SK-N-SH (cell line): ENCODE measurements around the gene LAMB1. TPM values are rescaled to one million over a fixed set of nuclear protein-coding genes. Genes with fewer than 3 reads are reported as not detected.

Source experiments
- CTCF ChIA-PET: fragments of 300-600, 350-600 bp; formaldehyde crosslinking; extraction: SDS; loops from one replicate; lab custom pipeline; 2021; lab: Yijun Ruan, JAX
- POLR2A ChIA-PET: fragments of 350-600 bp; sonication (Branson Sonifier 250); formaldehyde crosslinking; extraction: SDS; loops from one replicate; lab custom pipeline; 2020; ENCODE audit warnings: antibody characterized with exemption, inconsistent platforms; lab: Yijun Ruan, JAX
- DNase-seq: peaks from one replicate; pipeline ENCODE4 v3.0.0; 2012
- H2AFZ ChIP-seq: fragments of 200-600 bp; sonication (generic); 2 replicates; pipeline ENCODE4 v1.8.1; 2016; ENCODE audit warnings: antibody characterized with exemption, mild to moderate bottlenecking, low read depth
- H3F3A ChIP-seq: fragments of 200-600 bp; sonication (generic); replicated peaks from 2 replicates; pipeline ENCODE3; 2016; ENCODE audit warnings: antibody characterized with exemption, mild to moderate bottlenecking; ENCODE audit not compliant: insufficient read depth
- H3K27ac ChIP-seq, 2 experiments: fragments of 200-500 bp in 1 of 2; fragments of 200-600 bp in 1 of 2; sonication (Bioruptor generic) in 1 of 2; sonication (generic), shearing (Covaris generic) in 1 of 2; 2 replicates each; pipeline versions ENCODE4 v1.5.1 to v1.6.1; 2014 to 2016; ENCODE audit warnings: low read depth in 2 of 2, inconsistent platforms in 1 of 2, low read length in 1 of 2, mild to moderate bottlenecking in 1 of 2, mixed read lengths in 1 of 2
- H3K27me3 ChIP-seq: fragments of 200-600 bp; sonication (generic), shearing (Covaris generic); 2 replicates; pipeline ENCODE4 v1.6.1; 2016; ENCODE audit warnings: mixed run types; ENCODE audit not compliant: insufficient read depth
- H3K36me3 ChIP-seq, 2 experiments: fragments of 200-500 bp in 1 of 2; fragments of 200-600 bp in 1 of 2; sonication (Bioruptor generic) in 1 of 2; sonication (generic) in 1 of 2; replicated peaks in 1 of 2; 2 replicates each; pipeline versions ENCODE3 to v1.5.1; 2014 to 2016; ENCODE audit warnings: low read length in 1 of 2, mild to moderate bottlenecking in 1 of 2; ENCODE audit not compliant: insufficient read depth in 2 of 2, control insufficient read depth in 1 of 2
- H3K4me1 ChIP-seq, 2 experiments: fragments of 200-500 bp in 1 of 2; fragments of 200-600 bp in 1 of 2; sonication (Bioruptor generic) in 1 of 2; sonication (generic), shearing (Covaris generic) in 1 of 2; 2 replicates each; pipeline versions ENCODE4 v1.5.1 to v1.6.1; 2014 to 2016; ENCODE audit warnings: low read depth in 1 of 2, low read length in 1 of 2, mixed run types in 1 of 2; ENCODE audit not compliant: insufficient read depth in 2 of 2, control insufficient read depth in 1 of 2
- H3K4me2 ChIP-seq: fragments of 200-600 bp; sonication (generic), shearing (Covaris generic); 2 replicates; pipeline ENCODE4 v1.6.1; 2017; ENCODE audit warnings: mixed run types
- H3K4me3 ChIP-seq, 2 experiments: fragments of 200-500 bp in 1 of 2; fragments of 200-600 bp in 1 of 2; sonication (Bioruptor generic) in 1 of 2; sonication (generic), shearing (Covaris generic) in 1 of 2; 2 replicates each; pipeline versions ENCODE4 v1.5.1 to v1.8.1; 2014 to 2016; ENCODE audit warnings: low read depth in 2 of 2, inconsistent platforms in 1 of 2, low read length in 1 of 2, mild to moderate bottlenecking in 1 of 2, mixed read lengths in 1 of 2, moderate library complexity in 1 of 2
- H3K79me2 ChIP-seq: fragments of 200-600 bp; sonication (generic); 2 replicates; pipeline ENCODE4 v1.8.1; 2017; ENCODE audit warnings: mild to moderate bottlenecking; ENCODE audit not compliant: insufficient read depth
- H3K9ac ChIP-seq: fragments of 200-600 bp; sonication (generic); 2 replicates; pipeline ENCODE4 v1.6.1; 2017; ENCODE audit warnings: mixed run types
- H3K9me2 ChIP-seq: fragments of 200-600 bp; sonication (generic); 2 replicates; pipeline ENCODE4 v1.6.1; 2017; ENCODE audit warnings: mixed run types
- H3K9me3 ChIP-seq: fragments of 200-600 bp; sonication (generic); 2 replicates; pipeline ENCODE4 v1.6.1; 2017; ENCODE audit warnings: mixed run types, mild to moderate bottlenecking, moderate library complexity
- H4K20me1 ChIP-seq: fragments of 200-600 bp; sonication (generic); 2 replicates; pipeline ENCODE4 v1.6.1; 2017; ENCODE audit warnings: mild to moderate bottlenecking, mixed run types; ENCODE audit not compliant: insufficient read depth
- ELF1 ChIP-seq: IDR thresholded peaks from 2 replicates; pipeline ENCODE4 v1.4.0; 2012
- EP300 ChIP-seq, 2 experiments: IDR thresholded peaks; 2 replicates each; pipeline versions ENCODE4 v1.4.0 to v1.6.1; 2012; ENCODE audit warnings: borderline replicate concordance in 1 of 2, low read depth in 1 of 2, low read length in 1 of 2
- FOSL2 ChIP-seq: IDR thresholded peaks from 2 replicates; pipeline ENCODE4 v1.4.0; 2012; ENCODE audit warnings: low read depth, mild to moderate bottlenecking, moderate library complexity, borderline replicate concordance
- JUND ChIP-seq: IDR thresholded peaks from 2 replicates; pipeline ENCODE4 v1.4.0; 2012
- MEF2A ChIP-seq: IDR thresholded peaks from 2 replicates; pipeline ENCODE4 v1.4.0; 2012; ENCODE audit warnings: low read depth, borderline replicate concordance
- NFIC ChIP-seq: IDR thresholded peaks from 2 replicates; pipeline ENCODE4 v1.4.0; 2012; ENCODE audit warnings: borderline replicate concordance
- PBX3 ChIP-seq: IDR thresholded peaks from 2 replicates; pipeline ENCODE4; 2012
- RAD21 ChIP-seq: IDR thresholded peaks from 2 replicates; pipeline ENCODE4 v1.6.1; 2012; ENCODE audit warnings: mild to moderate bottlenecking, low read length
- REST ChIP-seq: IDR thresholded peaks from 2 replicates; pipeline ENCODE4 v1.6.1; 2012; ENCODE audit warnings: mild to moderate bottlenecking, low read depth, low read length, moderate library complexity
- RXRA ChIP-seq: IDR thresholded peaks from 2 replicates; pipeline ENCODE4 v1.4.0; 2012; ENCODE audit warnings: low read depth, mild to moderate bottlenecking, borderline replicate concordance
- SMC3 ChIP-seq: IDR thresholded peaks from 2 replicates; pipeline ENCODE4 v1.6.1; 2012; ENCODE audit warnings: low read depth, low read length, improper control_type of control experiment
- TCF12 ChIP-seq: IDR thresholded peaks from 2 replicates; pipeline ENCODE4 v1.4.0; 2012
- USF1 ChIP-seq: IDR thresholded peaks from 2 replicates; pipeline ENCODE4 v1.4.0; 2012; ENCODE audit warnings: low read depth, borderline replicate concordance
- WGBS: methylation state at CpG from one replicate; pipeline ENCODE4 v1.1.6; 2017; ENCODE audit warnings: low lambda C conversion rate; 5-methylcytosine and 5-hydroxymethylcytosine counted together
- polyA plus RNA-seq, 3 experiments: library from polyadenylated mRNA; depleted of rRNA; stranded (reverse); fragments of >200 nt; gene quantifications; 2 replicates each; pipeline ENCODE4 v1.2.3, GENCODE V29; 2012

The LAMB1 gene
- polyA plus RNA-seq, 1 of the 3 experiments (the other 2 are of a cell fraction): 435 TPM

- no peaks in the 10 kb centered on the region for H4K20me1 ChIP-seq
- H3K9ac ChIP-seq: peak overlapping the region; percentile 50
- no peaks in the 10 kb centered on the region for H3K9me2 ChIP-seq
- CTCF ChIA-PET: interaction anchor here (1.3 to 3.6 kb wide), 2 partner anchors 59 to 207 kb away, joined by 3 to 20 read pairs; no protein-coding TSS in a partner anchor
- H3F3A ChIP-seq: peaks cover 100% of the 10 kb centered on the region
- H3K27ac ChIP-seq: peak overlapping the region; percentile 95 to 98
- H3K27me3 ChIP-seq: no peaks in the 10 kb centered on the region
- peaks cover 24% of the 10 kb centered on the region for H3K79me2 ChIP-seq
- no peak overlapping the region for H3K4me3 ChIP-seq
- no peak for DNase-seq
- H3K9me3 ChIP-seq: no peaks in the 10 kb centered on the region
- peaks cover 48 to 71% of the 10 kb centered on the region in 2 experiments for H3K4me1 ChIP-seq
- 55% methylated on average over 6 of the region's 6 CpGs for WGBS
- H3K4me2 ChIP-seq: peak overlapping the region; percentile 48
- POLR2A ChIA-PET: interaction anchor here (1.0 kb wide), 1 partner anchor 25 kb away, joined by 3 read pairs; no protein-coding TSS in a partner anchor
- H3K36me3 ChIP-seq: peaks cover 66 to 88% of the 10 kb centered on the region in 2 experiments
- TF ChIP-seq ELF1 (no peak), PBX3 (peak; percentile 75), USF1 (no peak), MEF2A (0 out of 2 replicates have a peak, but pooled peaks have one; percentile 35), TCF12 (peak; percentile 73), NFIC (peak; percentile 70), SMC3 (0 out of 2 replicates have a peak, but pooled peaks have one; percentile 2), RXRA (peak; percentile 26; the same call in 1 of the 2 replicates), EP300 (IDR thresholded peaks at IDR 0.05; ENCODE audit: borderline replicate concordance in 1 of 2, low read depth in 1 of 2, low read length in 1 of 2) (peak; percentile 46 to 63; a peak in 2 of 4 replicates)
- no peak overlapping the region for H2AFZ ChIP-seq
Observed at GRCh38 chr7:107938456-107939250, 64.3 kb downstream of the LAMB1 start.

GRCh38 chr7:107937531-107937930, 65.4 kb downstream of the LAMB1 start:
- no peaks in the 10 kb centered on the region for H3K9me2 ChIP-seq
- H3K27ac ChIP-seq: peak overlapping the region; percentile 95 to 98
- H3K79me2 ChIP-seq: peaks cover 34% of the 10 kb centered on the region
- POLR2A ChIA-PET: no interaction called here
- H3K4me3 ChIP-seq: no peak overlapping the region
- H3K4me2 ChIP-seq: peak overlapping the region; percentile 12; the same call in 1 of the 2 replicates
- CTCF ChIA-PET: interaction anchor here (3.6 kb wide), 1 partner anchor 208 kb away, joined by 20 read pairs; no protein-coding TSS in a partner anchor
- H3K36me3 ChIP-seq: peaks cover 64 to 88% of the 10 kb centered on the region in 2 experiments
- H3K9ac ChIP-seq: peak overlapping the region; percentile 5; the same call in 1 of the 2 replicates
- no peak for TF ChIP-seq RAD21
- no peak for TF ChIP-seq FOSL2
- TF ChIP-seq JUND: no peak
- TF ChIP-seq REST: no peak
- TF ChIP-seq MEF2A: no peak
- no peaks in the 10 kb centered on the region for H4K20me1 ChIP-seq
- H3K27me3 ChIP-seq: no peaks in the 10 kb centered on the region
- DNase-seq: no peak
- H2AFZ ChIP-seq: no peak overlapping the region
- no peaks in the 10 kb centered on the region for H3K9me3 ChIP-seq
- H3F3A ChIP-seq: peaks cover 97% of the 10 kb centered on the region
- 86% methylated on average over 1 of the region's 1 CpG for WGBS
- peaks cover 60 to 77% of the 10 kb centered on the region in 2 experiments for H3K4me1 ChIP-seq
